Astrocyte of the spinal cord (primary cell): ENCODE data around the gene EBPL.

Experiments
- DNase-seq: peaks from one replicate; pipeline ENCODE4 v3.0.0; 2011; ENCODE audit warnings: low read depth, low spot score
- H3K4me3 ChIP-seq: 2 replicates; pipeline ENCODE4 v1.5.1; 2011; ENCODE audit warnings: low read depth, mild to moderate bottlenecking, low read length, moderate library complexity
- in situ Hi-C: cut with HindIII; loops from 2 replicates; pipeline ENCODE4 v1.10.0; 2017; ENCODE audit warnings: low sequenced_read_pairs
- TF ChIP-seq, protein P1 (sequence below): IDR thresholded peaks from 2 replicates; pipeline ENCODE4 v1.5.1; 2012; ENCODE audit warnings: low read depth, mild to moderate bottlenecking, low read length, inconsistent platforms

EBPL gene

DNA sequence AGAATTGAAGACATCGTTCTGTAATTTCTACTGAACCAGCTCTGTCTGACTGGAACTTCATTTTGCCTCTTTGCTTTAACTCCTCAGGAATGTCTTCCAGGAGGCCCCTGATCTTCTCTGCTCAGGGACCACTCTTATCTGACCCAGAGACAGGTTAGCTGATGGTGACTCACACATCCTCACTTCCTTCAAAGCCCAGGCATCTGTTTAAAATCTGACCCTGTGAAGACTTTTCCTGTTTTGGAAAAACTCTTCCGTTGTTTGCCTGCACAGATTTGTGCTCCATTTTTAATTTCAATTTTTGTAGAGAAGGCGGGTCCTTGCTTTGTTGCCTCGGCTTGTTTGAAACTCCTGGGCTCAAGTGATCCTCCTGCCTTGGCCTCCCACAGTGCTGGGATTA lies 61.3 kb downstream of the EBPL start:
- no peak overlapping the region for H3K4me3 ChIP-seq
- in situ Hi-C loops = no loop called here

DNA sequence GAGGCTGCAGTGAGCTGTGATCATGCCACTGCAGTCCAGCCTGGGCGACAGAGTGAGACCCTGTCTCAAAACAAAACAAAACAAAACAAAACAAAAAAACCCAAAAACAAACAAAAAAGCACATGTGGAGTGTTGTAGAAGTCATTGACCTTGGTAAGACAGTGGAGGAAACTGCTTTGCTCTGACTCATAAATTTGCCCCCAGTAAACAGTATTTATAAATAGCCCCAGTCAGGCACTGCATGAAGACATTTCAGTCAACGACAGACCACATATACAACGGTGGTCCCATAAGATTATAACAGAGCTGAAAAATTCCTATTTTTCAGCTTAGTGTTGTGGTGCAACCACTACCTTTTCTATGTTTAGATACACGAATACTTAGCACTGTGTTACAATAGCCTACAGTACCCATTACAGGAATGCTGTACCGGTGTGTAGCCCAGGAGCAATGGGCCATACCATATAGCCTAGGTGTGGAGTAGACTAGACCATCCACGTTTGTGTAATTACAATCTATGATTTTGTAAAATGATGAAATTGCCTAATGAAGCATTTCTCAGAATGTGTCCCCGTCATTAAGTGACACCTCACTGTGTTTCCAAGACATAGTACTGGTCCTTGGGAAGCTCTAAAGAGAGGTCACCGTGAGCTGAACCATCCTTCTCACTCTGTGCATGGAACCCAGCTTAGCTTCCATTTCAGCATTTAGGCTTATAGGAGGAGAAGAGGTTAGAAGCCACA lies 61.9 kb downstream of the EBPL start:
- TF ChIP-seq, protein P1, sequence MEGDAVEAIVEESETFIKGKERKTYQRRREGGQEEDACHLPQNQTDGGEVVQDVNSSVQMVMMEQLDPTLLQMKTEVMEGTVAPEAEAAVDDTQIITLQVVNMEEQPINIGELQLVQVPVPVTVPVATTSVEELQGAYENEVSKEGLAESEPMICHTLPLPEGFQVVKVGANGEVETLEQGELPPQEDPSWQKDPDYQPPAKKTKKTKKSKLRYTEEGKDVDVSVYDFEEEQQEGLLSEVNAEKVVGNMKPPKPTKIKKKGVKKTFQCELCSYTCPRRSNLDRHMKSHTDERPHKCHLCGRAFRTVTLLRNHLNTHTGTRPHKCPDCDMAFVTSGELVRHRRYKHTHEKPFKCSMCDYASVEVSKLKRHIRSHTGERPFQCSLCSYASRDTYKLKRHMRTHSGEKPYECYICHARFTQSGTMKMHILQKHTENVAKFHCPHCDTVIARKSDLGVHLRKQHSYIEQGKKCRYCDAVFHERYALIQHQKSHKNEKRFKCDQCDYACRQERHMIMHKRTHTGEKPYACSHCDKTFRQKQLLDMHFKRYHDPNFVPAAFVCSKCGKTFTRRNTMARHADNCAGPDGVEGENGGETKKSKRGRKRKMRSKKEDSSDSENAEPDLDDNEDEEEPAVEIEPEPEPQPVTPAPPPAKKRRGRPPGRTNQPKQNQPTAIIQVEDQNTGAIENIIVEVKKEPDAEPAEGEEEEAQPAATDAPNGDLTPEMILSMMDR = no peak
- no peak for DNase-seq
- in situ Hi-C loops = no loop called here
- no peak overlapping the region for H3K4me3 ChIP-seq

More for the DNA sequence above, 61.3 kb downstream of the EBPL start:
- DNase-seq = no peak
- TF ChIP-seq, protein P1 = no peak

DNA sequence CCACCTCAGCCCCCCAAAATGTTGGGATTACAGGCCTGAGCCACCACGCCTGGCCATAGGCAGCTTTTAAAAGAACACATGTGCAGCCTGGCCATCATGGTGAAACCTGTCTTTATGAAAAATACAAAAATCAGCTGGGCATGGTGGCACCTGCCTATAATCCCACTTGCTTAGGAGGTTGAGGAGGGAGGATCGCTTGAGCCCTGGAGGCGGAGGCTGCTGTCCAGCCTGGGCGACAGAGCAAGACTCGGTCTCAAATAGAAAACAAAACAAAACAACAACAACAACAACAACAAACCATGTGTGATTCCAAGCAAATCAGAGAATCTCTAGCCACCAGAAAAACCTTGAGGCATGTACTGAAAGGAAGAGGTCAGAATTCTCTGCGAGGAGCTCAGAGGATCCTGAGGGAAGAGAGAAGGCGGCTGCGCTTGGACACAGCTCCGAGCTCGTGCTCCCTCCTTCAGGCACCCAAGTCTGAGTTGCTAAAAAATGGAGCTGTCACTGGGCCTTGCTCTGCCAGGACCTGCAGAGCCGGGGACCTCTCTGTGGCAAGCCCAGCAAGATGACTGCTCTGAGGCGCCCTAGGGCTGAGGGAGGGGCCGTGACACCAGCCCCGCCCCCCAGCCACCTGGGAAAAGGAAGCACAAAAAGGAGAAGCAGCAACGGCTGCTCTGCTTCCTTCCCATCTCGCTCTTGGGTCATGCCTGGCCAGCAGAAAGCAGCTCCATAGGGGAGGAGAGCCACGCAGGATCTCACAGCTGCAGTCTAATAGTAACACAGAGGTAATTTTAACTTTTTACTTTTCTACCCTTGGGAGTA lies 63.2 kb downstream of the EBPL start, which contains the start of gene ARL11:
TSS of gene ARL11 (plus strand) at position 677 of the 822 bp plus-strand sequence. CDS start 1,941 bp downstream, outside the sequence.
- in situ Hi-C loops = no loop called here
- H3K4me3 ChIP-seq = no peak within 1 kb of the TSS
- TF ChIP-seq, protein P1 = no peak
- DNase-seq = no peak

DNA sequence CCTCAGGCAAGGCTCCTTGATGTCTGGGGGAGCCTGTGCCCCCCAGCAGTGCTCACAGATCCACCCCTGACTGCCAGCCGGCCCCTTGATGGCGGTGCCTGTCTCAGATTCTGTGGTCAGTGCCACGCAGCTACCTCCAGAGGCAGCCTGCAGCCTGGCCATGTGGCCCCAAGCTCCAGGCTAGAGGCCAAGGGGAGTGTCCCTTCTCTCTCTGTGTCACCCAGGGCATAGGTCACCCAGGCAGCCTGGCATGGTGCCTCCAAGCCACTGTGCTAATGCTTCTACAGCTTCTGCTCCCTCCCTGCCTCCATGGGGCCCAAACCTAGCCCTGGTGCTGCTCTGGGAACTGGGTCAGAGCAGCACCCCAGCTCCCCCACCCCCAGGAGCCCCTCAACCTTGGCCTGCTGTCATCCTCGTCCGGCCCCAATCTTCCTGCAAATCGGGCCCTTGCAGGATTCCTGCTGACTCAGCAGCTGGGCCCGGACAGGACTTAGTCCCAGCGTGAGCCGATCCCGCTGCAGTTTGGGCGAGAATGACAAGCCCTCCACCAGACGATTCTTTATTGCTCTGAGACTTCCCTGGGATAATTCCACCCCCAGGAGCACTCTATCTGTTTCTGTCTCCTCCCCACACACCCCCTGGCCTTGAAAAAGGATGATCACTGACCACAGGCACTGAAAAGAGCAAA lies 65.8 kb downstream of the EBPL start:
- TF ChIP-seq, protein P1 = no peak
- DNase-seq = no peak
- in situ Hi-C loops = no loop called here
- no peak overlapping the region for H3K4me3 ChIP-seq

DNA sequence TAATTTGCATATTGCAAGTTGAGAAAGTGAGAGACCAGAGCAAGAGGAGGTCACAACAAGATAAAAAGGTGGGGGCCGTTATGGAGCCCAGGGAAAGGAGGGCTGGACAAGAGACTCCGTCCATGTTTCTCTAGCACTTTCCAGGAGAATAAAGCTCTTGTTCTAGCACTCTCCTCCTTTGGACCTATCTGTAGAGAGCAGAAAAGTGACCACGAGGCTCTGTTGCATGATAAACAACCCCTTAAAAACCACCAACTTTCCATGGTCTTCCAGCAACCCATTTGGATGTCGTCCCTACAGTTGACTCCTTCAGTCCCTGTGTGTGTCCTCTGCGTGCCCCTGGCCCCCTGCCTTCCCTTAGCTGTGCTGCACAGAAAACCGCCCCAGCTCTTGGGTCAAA lies 67.1 kb downstream of the EBPL start:
- in situ Hi-C loops = no loop called here
- no peak for DNase-seq
- TF ChIP-seq, protein P1 = no peak

DNA sequence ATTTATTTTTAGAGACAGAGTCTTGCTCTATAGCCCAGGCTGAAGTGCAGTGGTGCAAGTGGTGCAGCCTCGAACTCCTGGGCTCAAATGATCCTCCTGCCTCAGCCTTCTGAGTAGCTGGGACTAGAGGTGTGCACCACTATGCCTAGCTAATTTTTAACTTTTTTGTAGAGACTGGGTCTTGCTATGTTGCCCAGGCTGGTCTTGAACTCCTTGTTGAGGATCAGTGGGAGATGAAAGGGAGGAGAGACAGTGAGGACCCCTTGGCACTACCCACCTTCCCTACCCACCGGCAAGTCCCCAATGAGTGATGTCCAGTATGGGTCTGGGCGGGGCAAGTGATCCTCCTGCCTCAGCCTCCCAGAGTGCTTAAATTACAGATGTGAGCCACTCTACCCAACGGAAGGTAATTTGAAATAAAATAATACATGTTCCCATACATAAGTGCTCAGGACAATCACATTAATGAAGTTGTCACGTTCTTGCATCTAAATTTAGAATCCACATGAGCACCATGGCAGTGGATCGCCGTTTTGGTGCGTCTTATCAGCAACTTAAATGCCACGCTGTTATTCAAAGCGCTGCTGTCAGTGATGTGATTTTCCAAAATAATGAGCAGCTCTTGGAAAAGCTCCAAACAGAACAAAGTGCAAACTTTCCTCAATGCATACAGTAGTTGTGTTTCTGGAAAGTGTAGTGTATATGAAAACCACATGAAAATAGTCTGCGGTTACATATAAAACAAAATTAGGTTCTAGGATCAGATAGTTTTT lies 68.9 kb downstream of the EBPL start:
- DNase-seq = no peak
- in situ Hi-C loops = no loop called here
- TF ChIP-seq, protein P1 = no peak
- no peak overlapping the region for H3K4me3 ChIP-seq

More for the DNA sequence above, 67.1 kb downstream of the EBPL start:
- no peak overlapping the region for H3K4me3 ChIP-seq
